Stimulated activated CD8-positive, alpha-beta memory T cell treated with anti-CD3 and anti-CD28 coated beads, Interleukin-12 subunit alpha, Interleukin-12 subunit beta, amount 100 ng/mL, for 4 hours (primary cell): ENCODE results near the gene PIGQ.

Source experiments
- DNase-seq: peaks from one replicate; pipeline ENCODE4 v3.0.0-alpha.2; 2020; ENCODE audit warnings: low read depth

PIGQ gene

DNA sequence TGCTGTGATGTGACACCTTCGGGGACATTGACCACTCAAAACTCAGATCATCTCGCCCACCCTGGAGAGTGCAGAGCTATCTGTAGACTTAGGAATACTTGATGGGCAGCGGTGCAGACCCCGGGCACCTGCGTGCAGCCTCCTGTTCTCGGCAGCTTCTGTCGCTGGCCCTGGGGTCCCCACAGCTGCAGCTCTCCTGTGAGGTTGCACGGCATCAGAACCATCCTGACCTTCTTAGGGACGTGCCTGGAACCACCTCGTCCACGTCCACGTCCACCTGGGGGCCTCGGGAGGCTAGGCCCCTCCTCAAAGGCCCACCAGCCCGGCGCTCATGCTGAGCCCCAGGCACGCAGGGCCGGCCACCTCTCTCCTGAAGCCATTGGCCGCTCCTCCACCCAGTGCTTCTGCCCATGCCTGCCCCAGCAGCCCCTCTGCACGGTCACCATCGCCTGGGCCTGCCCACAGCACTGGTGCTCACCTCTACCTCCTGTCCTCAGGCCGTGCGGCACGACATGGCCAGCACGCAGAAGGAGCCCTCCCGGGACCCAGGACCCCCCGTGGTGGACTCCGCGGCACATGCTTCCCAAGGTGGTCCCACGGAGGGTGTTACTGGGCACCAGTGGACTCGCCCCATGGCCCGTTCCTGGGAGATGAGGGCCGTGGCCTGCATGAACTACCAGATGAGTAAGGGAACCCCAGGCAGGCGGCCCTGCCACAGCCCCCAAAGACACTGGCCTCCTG is 58.7 kb downstream of the PIGQ start:
- DNase-seq = no peak

DNA sequence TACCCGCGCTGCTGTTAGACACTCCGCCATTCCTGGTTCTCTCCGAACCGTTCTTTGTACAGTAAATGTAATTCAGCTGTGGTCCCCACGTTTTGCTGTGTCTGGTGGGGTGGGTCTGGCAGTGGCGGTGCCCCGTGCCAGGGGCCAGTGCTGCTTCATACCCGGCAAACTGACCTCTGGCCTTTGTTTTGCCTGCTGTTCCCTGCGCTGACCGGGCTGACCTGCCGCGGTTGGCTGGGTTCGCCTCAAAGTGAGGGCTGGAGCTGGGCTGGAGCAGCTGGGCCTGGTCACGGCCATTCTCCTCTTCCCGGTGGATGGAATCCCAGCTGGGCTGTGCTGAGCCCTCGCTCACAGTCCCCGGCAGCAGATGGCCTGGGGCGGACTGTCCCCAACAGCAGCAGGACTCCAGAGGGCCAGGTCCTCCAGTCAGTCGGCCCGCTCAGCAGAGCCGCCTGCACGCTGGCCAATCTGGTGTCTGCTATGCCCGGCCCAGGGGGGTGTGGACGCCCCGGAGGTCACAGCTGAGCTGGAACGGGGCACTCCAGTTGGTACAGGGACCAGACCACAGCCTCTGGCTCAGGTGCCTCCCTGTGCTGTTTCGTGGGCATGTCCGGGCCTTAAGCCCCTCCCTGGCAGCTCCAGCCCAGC is 59.5 kb downstream of the PIGQ start:
- DNase-seq = no peak

DNA sequence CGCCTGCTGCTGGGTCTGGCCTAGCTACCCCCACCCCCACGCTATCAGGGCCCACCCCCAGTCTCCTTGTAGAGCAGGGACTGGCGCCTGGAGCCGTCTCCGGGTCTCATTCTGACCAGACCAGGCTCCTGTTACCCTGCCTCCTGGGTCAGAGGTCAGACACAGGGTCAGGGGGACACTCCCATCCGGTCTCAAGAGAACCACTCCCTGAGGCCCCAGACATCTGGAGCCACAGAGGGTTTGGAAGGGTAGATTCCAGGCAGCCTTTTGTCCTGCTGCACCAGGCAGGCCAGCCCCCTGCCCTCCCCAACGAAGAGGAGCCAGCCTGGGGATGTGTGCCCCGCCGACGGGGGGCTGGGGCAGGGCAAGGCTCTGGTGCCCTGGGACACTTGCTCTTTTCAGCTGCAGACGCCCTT is 60.1 kb downstream of the PIGQ start:
- DNase-seq = no peak

DNA sequence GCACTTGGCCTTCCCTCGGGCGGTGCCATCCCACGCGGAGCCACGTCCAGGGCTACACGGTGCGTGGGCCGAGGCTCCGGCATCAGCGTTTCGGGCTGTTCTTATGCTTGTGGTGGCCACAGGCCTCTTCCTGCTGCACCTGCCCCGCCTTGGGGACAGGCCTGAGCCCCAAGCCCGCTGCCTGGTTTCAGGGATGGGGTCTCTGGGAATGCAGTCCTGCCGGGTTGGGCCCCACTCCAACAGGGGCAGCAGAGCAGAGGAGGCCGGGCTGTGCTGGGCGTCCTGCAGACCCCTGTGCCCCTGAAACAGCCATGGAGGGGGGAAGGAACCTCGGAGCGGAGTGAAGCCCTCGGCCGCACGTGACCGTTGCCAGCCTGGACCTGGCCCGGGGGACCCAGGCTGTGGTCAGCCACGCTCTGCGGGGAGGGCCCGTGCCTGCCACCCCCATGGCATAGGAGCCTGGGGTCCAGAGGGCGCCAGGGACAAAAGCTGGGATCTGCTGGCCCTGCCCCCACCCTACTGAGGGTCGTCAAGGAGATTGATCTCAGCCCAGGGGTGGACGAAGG is 60.6 kb downstream of the PIGQ start:
- DNase-seq = no peak

DNA sequence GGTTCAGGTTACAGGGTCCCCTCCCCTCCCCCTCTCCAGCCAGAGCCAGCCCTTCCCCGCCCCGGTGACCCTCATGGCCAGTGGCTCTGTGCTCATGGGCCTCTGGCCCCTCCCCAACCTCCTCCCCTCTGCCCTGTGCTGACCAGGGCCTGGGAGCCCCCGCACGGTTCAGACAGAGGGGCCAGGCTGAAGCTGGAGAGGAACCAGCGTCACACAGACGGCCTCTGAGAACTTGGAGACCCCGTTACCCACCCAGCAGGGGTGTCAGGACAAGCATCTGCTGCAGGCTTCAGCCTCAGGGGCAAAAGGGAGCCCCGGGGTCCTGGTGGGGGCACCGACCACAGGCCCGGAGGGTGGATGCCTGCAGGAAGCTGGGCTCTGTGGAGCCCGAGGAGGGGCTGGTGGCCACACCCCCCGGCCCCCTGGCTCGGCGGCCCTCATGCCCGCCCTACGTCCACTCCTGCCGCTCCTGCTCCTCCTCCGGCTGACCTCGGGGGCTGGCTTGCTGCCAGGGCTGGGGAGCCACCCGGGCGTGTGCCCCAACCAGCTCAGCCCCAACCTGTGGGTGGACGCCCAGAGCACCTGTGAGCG is 61.1 kb downstream of the PIGQ start, which contains the start of gene WFIKKN1:
Gene WFIKKN1 (plus strand): TSS at position 171 of the 591 bp plus-strand sequence. CDS start 269 bp downstream, at position 440.
- no peak for DNase-seq

DNA sequence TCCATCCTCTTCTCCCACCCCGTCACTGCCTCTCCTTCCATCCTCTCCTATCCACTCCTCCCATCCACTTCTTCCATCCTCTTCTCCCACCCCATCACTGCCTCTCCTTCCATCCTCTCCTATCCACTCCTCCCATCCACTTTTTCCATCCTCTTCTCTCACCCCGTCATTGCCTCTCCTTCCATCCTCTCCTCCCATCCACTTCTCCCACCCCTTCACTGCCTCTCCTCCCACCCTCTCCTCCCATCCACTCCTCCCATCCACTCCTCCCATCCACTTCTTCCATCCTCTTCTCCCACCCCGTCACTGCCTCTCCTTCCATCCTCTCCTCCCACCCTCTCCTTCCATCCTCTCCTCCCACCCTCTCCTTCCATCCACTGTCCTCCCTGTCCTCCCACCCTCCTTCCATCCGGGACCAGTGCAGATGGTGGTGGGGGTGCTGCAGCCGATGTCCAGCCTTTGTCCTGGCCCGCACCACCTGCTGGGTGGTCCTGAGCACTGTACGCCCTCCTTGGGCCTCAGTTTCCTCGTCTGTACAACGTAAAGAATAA is 62.1 kb downstream of the PIGQ start:
- DNase-seq = no peak

DNA sequence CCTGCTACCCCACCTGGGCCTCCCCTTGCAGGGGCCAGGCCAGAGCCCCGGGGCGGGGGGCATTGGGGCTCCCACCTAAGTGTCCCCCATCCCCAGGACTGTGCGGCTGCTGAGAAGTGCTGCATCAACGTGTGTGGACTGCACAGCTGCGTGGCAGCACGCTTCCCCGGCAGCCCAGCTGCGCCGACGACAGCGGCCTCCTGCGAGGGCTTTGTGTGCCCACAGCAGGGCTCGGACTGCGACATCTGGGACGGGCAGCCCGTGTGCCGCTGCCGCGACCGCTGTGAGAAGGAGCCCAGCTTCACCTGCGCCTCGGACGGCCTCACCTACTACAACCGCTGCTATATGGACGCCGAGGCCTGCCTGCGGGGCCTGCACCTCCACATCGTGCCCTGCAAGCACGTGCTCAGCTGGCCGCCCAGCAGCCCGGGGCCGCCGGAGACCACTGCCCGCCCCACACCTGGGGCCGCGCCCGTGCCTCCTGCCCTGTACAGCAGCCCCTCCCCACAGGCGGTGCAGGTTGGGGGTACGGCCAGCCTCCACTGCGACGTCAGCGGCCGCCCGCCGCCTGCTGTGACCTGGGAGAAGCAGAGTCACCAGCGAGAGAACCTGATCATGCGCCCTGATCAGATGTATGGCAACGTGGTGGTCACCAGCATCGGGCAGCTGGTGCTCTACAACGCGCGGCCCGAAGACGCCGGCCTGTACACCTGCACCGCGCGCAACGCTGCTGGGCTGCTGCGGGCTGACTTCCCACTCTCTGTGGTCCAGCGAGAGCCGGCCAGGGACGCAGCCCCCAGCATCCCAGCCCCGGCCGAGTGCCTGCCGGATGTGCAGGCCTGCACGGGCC is 62.9 kb downstream of the PIGQ start:
- no peak for DNase-seq

DNA sequence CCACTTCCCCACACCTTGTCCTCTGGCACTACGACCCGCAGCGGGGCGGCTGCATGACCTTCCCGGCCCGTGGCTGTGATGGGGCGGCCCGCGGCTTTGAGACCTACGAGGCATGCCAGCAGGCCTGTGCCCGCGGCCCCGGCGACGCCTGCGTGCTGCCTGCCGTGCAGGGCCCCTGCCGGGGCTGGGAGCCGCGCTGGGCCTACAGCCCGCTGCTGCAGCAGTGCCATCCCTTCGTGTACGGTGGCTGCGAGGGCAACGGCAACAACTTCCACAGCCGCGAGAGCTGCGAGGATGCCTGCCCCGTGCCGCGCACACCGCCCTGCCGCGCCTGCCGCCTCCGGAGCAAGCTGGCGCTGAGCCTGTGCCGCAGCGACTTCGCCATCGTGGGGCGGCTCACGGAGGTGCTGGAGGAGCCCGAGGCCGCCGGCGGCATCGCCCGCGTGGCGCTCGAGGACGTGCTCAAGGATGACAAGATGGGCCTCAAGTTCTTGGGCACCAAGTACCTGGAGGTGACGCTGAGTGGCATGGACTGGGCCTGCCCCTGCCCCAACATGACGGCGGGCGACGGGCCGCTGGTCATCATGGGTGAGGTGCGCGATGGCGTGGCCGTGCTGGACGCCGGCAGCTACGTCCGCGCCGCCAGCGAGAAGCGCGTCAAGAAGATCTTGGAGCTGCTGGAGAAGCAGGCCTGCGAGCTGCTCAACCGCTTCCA is 63.7 kb downstream of the PIGQ start:
- DNase-seq = no peak
